Gastrocnemius medialis (tissue), 4 donors: Measurements from ENCODE around the gene PEDS1. TPM values are rescaled to one million over a fixed set of nuclear protein-coding genes. Genes with fewer than 3 reads are reported as not detected.
A peak's percentile ranks its signal among the peaks of the same experiment; 100 is the strongest.

Source experiments
- ATAC-seq, 2 donors: fragments of 150-250 bp; one replicate each; pipeline ENCODE4 v1.9.1; 2016
- DNase-seq, 2 donors: peaks; one replicate each; pipeline ENCODE4 v3.0.0-alpha.2; 2019
- H3K27ac ChIP-seq, 4 donors: fragments of 200-600 bp; sonication (generic); 1 replicate in 1 of 4; 2 replicates in 3 of 4; pipeline ENCODE4 v1.5.1; 2016 to 2018; ENCODE audit warnings: mild to moderate bottlenecking in 2 of 4, moderate library complexity in 1 of 4
- H3K27me3 ChIP-seq, 3 donors: fragments of 200-600 bp; sonication (generic) in 2 of 3; 1 replicate in 1 of 3; 2 replicates in 2 of 3; pipeline versions ENCODE4 v1.5.1 to v1.6.0; 2016 to 2019; ENCODE audit warnings: mild to moderate bottlenecking in 1 of 3, moderate library complexity in 1 of 3
- H3K36me3 ChIP-seq, 2 donors: fragments of 200-600 bp; sonication (generic) in 1 of 2; one replicate each; pipeline ENCODE4 v1.5.1; 2017 to 2018
- H3K4me1 ChIP-seq, 2 donors: fragments of 200-600 bp; sonication (generic) in 1 of 2; one replicate each; pipeline ENCODE4 v1.5.1; 2016 to 2017; ENCODE audit warnings: mild to moderate bottlenecking in 2 of 2
- H3K4me3 ChIP-seq, 4 donors: fragments of 200-600 bp; sonication (generic) in 3 of 4; 1 replicate in 1 of 4; 2 replicates in 3 of 4; pipeline ENCODE4 v1.5.1; 2016 to 2019; ENCODE audit warnings: mild to moderate bottlenecking in 2 of 4
- H3K9me3 ChIP-seq, 3 donors: fragments of 200-600 bp; sonication (generic) in 2 of 3; 1 replicate in 1 of 3; 2 replicates in 2 of 3; pipeline ENCODE4 v1.5.1; 2016 to 2019
- CTCF ChIP-seq, 5 experiments: fragments of 450-650 bp in 3 of 5; fragments of 200-600 bp in 2 of 5; sonication (generic) in 2 of 5; IDR thresholded peaks in 4 of 5; conservative IDR thresholded peaks in 1 of 5; 1 replicate in 4 of 5; 2 replicates in 1 of 5; pipeline ENCODE4 v1.5.1; 2016 to 2019; ENCODE audit warnings: antibody characterized with exemption in 5 of 5, mild to moderate bottlenecking in 3 of 5, moderate library complexity in 3 of 5
- POLR2A ChIP-seq, 2 donors: fragments of 450-650 bp; IDR thresholded peaks; one replicate each; pipeline ENCODE4 v1.6.1; 2017; ENCODE audit warnings: antibody characterized with exemption in 2 of 2, mild to moderate bottlenecking in 2 of 2, moderate library complexity in 2 of 2
- in situ Hi-C, 4 donors: fragments of 200-750 bp; cut with MboI; loops; one replicate each; pipeline versions ENCODE4 v1.15.0 to v1.8.0; 2017; ENCODE audit warnings: low sequenced_read_pairs in 4 of 4
- intact Hi-C: fragments of 100-400 bp; cut with DNase I; formaldehyde crosslinking; loops from one replicate; pipeline ENCODE4 v1.15.1; 2023; ENCODE audit warnings: low total_unique reads
- total RNA-seq, 4 donors: library from RNA; depleted of rRNA; stranded (reverse); fragments of >200 nt; gene quantifications; one replicate each; pipeline versions ENCODE4 v1.1.0 to v1.2.3, GENCODE V29; 2016

The PEDS1 gene
- total RNA-seq, 4 donors from 2014 or later: 33.2 to 77.9 (median 38.2) TPM

- peak; percentile 48 to 83 for DNase-seq
Measured at GRCh38 chr20:50193836-50194421, 40.4 kb upstream of the PEDS1 start.

GRCh38 chr20:50193199-50193835 lies 39.8 kb upstream of the PEDS1 start:
- no peak for ATAC-seq
- H3K9me3 ChIP-seq: no peaks in the 10 kb centered on the region
- H3K27me3 ChIP-seq: no peaks in the 10 kb centered on the region
- intact Hi-C loops (no loop called here), in situ Hi-C loops (loop anchor here in 3 of 4 donors (10.0 to 25.0 kb wide), 3 partner anchors 81 to 569 kb away; no protein-coding TSS in a partner anchor)
- H3K27ac ChIP-seq: peak overlapping the region; percentile 91 to 100 (median 97)
- H3K4me1 ChIP-seq: peaks cover 0 to 7% of the 10 kb centered on the region in 2 donors
- peak overlapping the region; percentile 86 to 96 (median 90) for H3K4me3 ChIP-seq
- peak; percentile 34 to 64 for DNase-seq
- TF ChIP-seq POLR2A (IDR thresholded peaks at IDR 0.05) (no peak), CTCF (IDR thresholded peaks at IDR 0.05 in 4 of 5, conservative IDR thresholded peaks at IDR 0.05 in 1 of 5) (peak in 1 of 5 experiments; percentile 9)
- peaks cover 0 to 16% of the 10 kb centered on the region in 2 donors for H3K36me3 ChIP-seq

More at GRCh38 chr20:50193836-50194421, 40.4 kb upstream of the PEDS1 start:
- intact Hi-C loops (loop anchor here (2.0 kb wide), 1 partner anchor 31 kb away; no protein-coding TSS in a partner anchor), in situ Hi-C loops (loop anchor here in 3 of 4 donors (10.0 to 25.0 kb wide), 3 partner anchors 81 to 568 kb away; no protein-coding TSS in a partner anchor)
- H3K9me3 ChIP-seq: no peaks in the 10 kb centered on the region
- TF ChIP-seq POLR2A (IDR thresholded peaks at IDR 0.05): peak; percentile 61 to 81
- no peak for TF ChIP-seq CTCF (IDR thresholded peaks at IDR 0.05 in 4 of 5, conservative IDR thresholded peaks at IDR 0.05 in 1 of 5)
- no peaks in the 10 kb centered on the region for H3K27me3 ChIP-seq
- ATAC-seq: peak; percentile 13 to 16
- peaks cover 0 to 16% of the 10 kb centered on the region in 2 donors for H3K36me3 ChIP-seq
- H3K4me3 ChIP-seq: peak overlapping the region; percentile 86 to 96 (median 90)
- peak overlapping the region; percentile 91 to 100 (median 97) for H3K27ac ChIP-seq
- H3K4me1 ChIP-seq: peaks cover 0 to 7% of the 10 kb centered on the region in 2 donors

GRCh38 chr20:50192364-50193198 lies 39.1 kb upstream of the PEDS1 start:
- no peak for TF ChIP-seq CTCF (IDR thresholded peaks at IDR 0.05 in 4 of 5, conservative IDR thresholded peaks at IDR 0.05 in 1 of 5)
- peak; percentile 51 to 78 for TF ChIP-seq POLR2A (IDR thresholded peaks at IDR 0.05)
- Histone ChIP-seq H3K4me1 (peaks cover 0 to 10% of the 10 kb centered on the region in 2 donors), H3K9me3 (no peaks in the 10 kb centered on the region), H3K27ac (peak overlapping the region; percentile 91 to 100 (median 97)), H3K4me3 (peak overlapping the region; percentile 86 to 96 (median 90)), H3K27me3 (no peaks in the 10 kb centered on the region), H3K36me3 (peaks cover 0 to 16% of the 10 kb centered on the region in 2 donors)
- ATAC-seq: peak; percentile 18 to 24
- intact Hi-C loops (no loop called here), in situ Hi-C loops (loop anchor here in 3 of 4 donors (10.0 to 25.0 kb wide), 3 partner anchors 82 to 570 kb away; no protein-coding TSS in a partner anchor)
- DNase-seq: peak; percentile 77 to 90
